Measurements from ENCODE around the gene PSMD12. TPM values are rescaled to one million over a fixed set of nuclear protein-coding genes. Genes with fewer than 3 reads are reported as not detected.
"Not testable (repeated sequence)": the region's sequence is repeated elsewhere in the genome, so short reads cannot be mapped to it uniquely, and the experiment has no call there.

The PSMD12 gene
- polyA plus RNA-seq, 1 of the 3 experiments (the other 2 are of a cell fraction), result 31.4 TPM

- CTCF ChIA-PET, result no interaction called here
- Histone ChIP-seq H3K9ac (no peak overlapping the region), H3K9me3 (no peaks in the 10 kb centered on the region), H4K20me1 (ENCODE audit: insufficient read depth) (no peaks in the 10 kb centered on the region), H3K9me2 (no peaks in the 10 kb centered on the region), H3K27ac (ENCODE audit: low read depth in 2 of 2, low read length in 1 of 2) (no peak overlapping the region), H3F3A (replicated peaks; ENCODE audit: insufficient read depth) (no peaks in the 10 kb centered on the region), H2AFZ (ENCODE audit: low read depth) (no peak overlapping the region), H3K4me2 (no peak overlapping the region), H3K36me3 (replicated peaks in 1 of 2; ENCODE audit: control insufficient read depth in 1 of 2, insufficient read depth in 2 of 2, low read length in 1 of 2) (no peaks in the 10 kb centered on the region), H3K4me1 (ENCODE audit: control insufficient read depth in 1 of 2, insufficient read depth in 2 of 2, low read depth in 1 of 2, low read length in 1 of 2) (no peaks in the 10 kb centered on the region), H3K4me3 (ENCODE audit: low read depth in 2 of 2, low read length in 1 of 2) (no peak overlapping the region), H3K27me3 (ENCODE audit: insufficient read depth) (no peaks in the 10 kb centered on the region), H3K79me2 (ENCODE audit: insufficient read depth) (no peaks in the 10 kb centered on the region)
- 82% methylated on average over 3 of the region's 3 CpGs for WGBS (ENCODE audit: low lambda C conversion rate)
- TF ChIP-seq ELF1 (IDR thresholded peaks at IDR 0.05), result no peak
- TF ChIP-seq FOSL2 (IDR thresholded peaks at IDR 0.05; ENCODE audit: borderline replicate concordance, low read depth), result no peak
- POLR2A ChIA-PET, result no interaction called here
- no peak for DNase-seq
These were observed 38.4 kb downstream of the PSMD12 start for GRCh38 chr17:67328026-67328425.

- DNase-seq, result not testable (repeated sequence)
These were observed 39.2 kb downstream of the PSMD12 start for GRCh38 chr17:67326959-67327745.

GRCh38 chr17:67326440-67326839, 39.9 kb downstream of the PSMD12 start:
- no peak for DNase-seq
- Histone ChIP-seq H3K27me3 (ENCODE audit: insufficient read depth) (peaks cover 5% of the 10 kb centered on the region; the same call in 1 of the 2 replicates), H3F3A (replicated peaks; ENCODE audit: insufficient read depth) (no peaks in the 10 kb centered on the region), H3K27ac (ENCODE audit: low read depth in 2 of 2, low read length in 1 of 2) (no peak overlapping the region), H4K20me1 (ENCODE audit: insufficient read depth) (no peaks in the 10 kb centered on the region), H2AFZ (ENCODE audit: low read depth) (no peak overlapping the region), H3K79me2 (ENCODE audit: insufficient read depth) (no peaks in the 10 kb centered on the region), H3K9me2 (no peaks in the 10 kb centered on the region), H3K4me1 (ENCODE audit: control insufficient read depth in 1 of 2, insufficient read depth in 2 of 2, low read depth in 1 of 2, low read length in 1 of 2) (no peaks in the 10 kb centered on the region), H3K9me3 (no peaks in the 10 kb centered on the region), H3K9ac (no peak overlapping the region), H3K36me3 (replicated peaks in 1 of 2; ENCODE audit: control insufficient read depth in 1 of 2, insufficient read depth in 2 of 2, low read length in 1 of 2) (no peaks in the 10 kb centered on the region), H3K4me3 (ENCODE audit: low read depth in 2 of 2, low read length in 1 of 2) (no peak overlapping the region), H3K4me2 (no peak overlapping the region)
- ChIA-PET POLR2A (no interaction called here), CTCF (no interaction called here)
- no peak for TF ChIP-seq MAX (IDR thresholded peaks at IDR 0.05; ENCODE audit: low read depth)
- TF ChIP-seq ELF1 (IDR thresholded peaks at IDR 0.05), result no peak
- TF ChIP-seq USF2 (IDR thresholded peaks at IDR 0.05; ENCODE audit: borderline replicate concordance, low read depth, low read length), result no peak
- TF ChIP-seq RCOR1 (IDR thresholded peaks at IDR 0.05; ENCODE audit: low read length), result no peak
- no peak for TF ChIP-seq SMC3 (IDR thresholded peaks at IDR 0.05; ENCODE audit: low read depth, low read length)
- no peak for TF ChIP-seq NFIC (IDR thresholded peaks at IDR 0.05; ENCODE audit: borderline replicate concordance)
- TF ChIP-seq RXRA (IDR thresholded peaks at IDR 0.05; ENCODE audit: borderline replicate concordance, low read depth), result no peak
- TF ChIP-seq EZH2phosphoT487 (IDR thresholded peaks at IDR 0.05; ENCODE audit: borderline replicate concordance, low read depth), result no peak
- no peak for TF ChIP-seq MXI1 (IDR thresholded peaks at IDR 0.05; ENCODE audit: low read depth, low read length)
- no peak for TF ChIP-seq FOSL2 (IDR thresholded peaks at IDR 0.05; ENCODE audit: borderline replicate concordance, low read depth)
- no peak for TF ChIP-seq REST (IDR thresholded peaks at IDR 0.05; ENCODE audit: low read depth, low read length)
- no peak for TF ChIP-seq EP300 (IDR thresholded peaks at IDR 0.05; ENCODE audit: borderline replicate concordance in 1 of 2, low read depth in 1 of 2, low read length in 1 of 2)
- no peak for TF ChIP-seq USF1 (IDR thresholded peaks at IDR 0.05; ENCODE audit: borderline replicate concordance, low read depth)
- no peak for TF ChIP-seq RFX5 (IDR thresholded peaks at IDR 0.05; ENCODE audit: low read length)
- TF ChIP-seq TCF12 (IDR thresholded peaks at IDR 0.05), result no peak
- WGBS (ENCODE audit: low lambda C conversion rate), result 60% methylated on average over 3 of the region's 3 CpGs

More at GRCh38 chr17:67326959-67327745, 39.2 kb downstream of the PSMD12 start:
- H3K4me1 ChIP-seq (ENCODE audit: control insufficient read depth in 1 of 2, insufficient read depth in 2 of 2, low read depth in 1 of 2, low read length in 1 of 2); H3K27ac ChIP-seq (ENCODE audit: low read depth in 2 of 2, low read length in 1 of 2); H3K4me3 ChIP-seq (ENCODE audit: low read depth in 2 of 2, low read length in 1 of 2); H3F3A ChIP-seq (replicated peaks; ENCODE audit: insufficient read depth); CTCF ChIA-PET; H3K79me2 ChIP-seq (ENCODE audit: insufficient read depth); H2AFZ ChIP-seq (ENCODE audit: low read depth); H3K27me3 ChIP-seq (ENCODE audit: insufficient read depth); H3K9me2 ChIP-seq; H3K36me3 ChIP-seq (replicated peaks in 1 of 2; ENCODE audit: control insufficient read depth in 1 of 2, insufficient read depth in 2 of 2, low read length in 1 of 2); POLR2A ChIA-PET; H3K4me2 ChIP-seq; H4K20me1 ChIP-seq (ENCODE audit: insufficient read depth); H3K9ac ChIP-seq; H3K9me3 ChIP-seq: not testable (repeated sequence)
- WGBS (ENCODE audit: low lambda C conversion rate), result 65% methylated on average over 13 of the region's 13 CpGs

All from SK-N-SH (cell line).